Mononuclear cell (primary cell): ENCODE measurements around the gene NSUN3. TPM values are rescaled to one million over a fixed set of nuclear protein-coding genes. Genes with fewer than 3 reads are reported as not detected.
"Not testable (repeated sequence)": the region's sequence is repeated elsewhere in the genome, so short reads cannot be mapped to it uniquely, and the experiment has no call there.

ENCODE experiments used
- H3K27me3 ChIP-seq: 2 replicates; pipeline ENCODE4 v1.6.0; 2011; ENCODE audit warnings: low read length, control low read depth; ENCODE audit not compliant: insufficient read depth
- H3K4me1 ChIP-seq: 2 replicates; pipeline ENCODE4 v1.5.1; 2011; ENCODE audit warnings: mild to moderate bottlenecking, low read length, control low read depth; ENCODE audit not compliant: insufficient read depth
- H3K4me3 ChIP-seq: 2 replicates; pipeline ENCODE4 v1.5.1; 2011; ENCODE audit warnings: mild to moderate bottlenecking, low read length, moderate library complexity
- H3K9me3 ChIP-seq: 2 replicates; pipeline ENCODE4 v1.5.1; 2011; ENCODE audit warnings: low read depth, mild to moderate bottlenecking, control low read depth, low read length
- total RNA-seq: library from RNA; depleted of rRNA; stranded (reverse); fragments of >200 nt; gene quantifications from one replicate; pipeline ENCODE4 v1.2.3, GENCODE V29; 2012

Gene NSUN3
- total RNA-seq, 1 donor = 32.2 TPM

DNA sequence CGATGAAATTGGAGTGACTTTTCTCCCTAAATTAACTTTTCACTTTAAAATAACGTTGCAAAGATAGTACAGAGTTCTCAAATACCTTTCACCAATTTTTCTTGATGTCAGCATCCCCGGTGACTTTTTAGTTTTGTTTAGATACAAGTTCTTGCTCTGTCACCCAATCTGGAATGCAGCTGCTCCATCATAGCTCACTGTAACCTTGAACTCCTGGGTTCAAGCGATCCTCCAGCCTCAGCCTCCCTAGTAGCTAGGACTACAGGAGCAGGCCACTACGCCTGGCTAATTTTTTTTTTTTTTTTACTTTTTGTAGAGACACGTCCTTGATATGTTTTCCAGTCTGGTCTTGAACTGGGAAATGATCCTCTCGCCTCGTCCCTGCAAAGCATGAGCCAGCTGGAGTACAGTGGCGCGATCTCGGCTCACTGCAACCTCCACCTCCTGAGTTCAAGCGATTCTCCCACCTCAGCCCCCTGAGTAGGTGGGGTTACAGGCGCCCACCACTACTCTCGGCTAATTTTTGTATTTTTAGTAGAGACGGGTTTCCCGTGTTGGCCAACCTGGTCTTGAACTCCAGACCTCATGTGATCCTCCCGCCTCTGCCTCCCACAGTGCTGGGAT is 747 bp downstream of the NSUN3 start:
- Histone ChIP-seq H3K4me3 (peak overlapping the region; percentile 71), H3K4me1 (peaks cover 24% of the 10 kb centered on the region), H3K9me3 (no peaks in the 10 kb centered on the region), H3K27me3 (no peaks in the 10 kb centered on the region)

DNA sequence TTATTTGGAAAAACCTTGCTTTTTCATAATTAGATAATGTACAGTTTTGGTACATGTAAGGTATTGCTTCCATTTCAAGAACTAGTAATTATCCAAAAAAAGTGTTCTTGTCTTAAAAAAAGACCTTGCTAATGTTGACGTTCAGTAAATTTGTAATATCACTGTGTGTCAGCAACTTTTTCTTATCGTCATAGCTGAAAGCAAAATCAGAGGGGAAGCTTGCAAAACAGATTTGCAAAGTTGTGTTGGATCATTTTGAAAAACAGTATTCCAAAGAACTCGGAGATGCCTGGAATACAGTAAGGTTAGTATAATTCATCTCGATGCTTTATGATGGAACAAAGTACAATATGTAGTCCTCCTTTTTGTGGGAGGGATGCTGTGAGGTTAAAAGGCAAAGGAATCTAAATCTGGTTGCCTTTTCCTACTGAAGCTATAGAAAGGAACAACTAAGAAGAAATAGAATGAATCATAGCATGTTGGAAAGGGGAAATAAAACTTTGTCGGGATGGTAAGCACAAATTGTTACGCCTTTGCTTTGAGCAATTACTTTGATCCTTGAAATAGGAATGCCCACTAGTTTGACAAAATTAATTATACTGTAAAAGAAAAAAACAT is 1.5 kb downstream of the NSUN3 start:
- Histone ChIP-seq H3K4me1 (peaks cover 24% of the 10 kb centered on the region), H3K27me3 (no peaks in the 10 kb centered on the region), H3K9me3 (no peaks in the 10 kb centered on the region), H3K4me3 (no peak overlapping the region)

DNA sequence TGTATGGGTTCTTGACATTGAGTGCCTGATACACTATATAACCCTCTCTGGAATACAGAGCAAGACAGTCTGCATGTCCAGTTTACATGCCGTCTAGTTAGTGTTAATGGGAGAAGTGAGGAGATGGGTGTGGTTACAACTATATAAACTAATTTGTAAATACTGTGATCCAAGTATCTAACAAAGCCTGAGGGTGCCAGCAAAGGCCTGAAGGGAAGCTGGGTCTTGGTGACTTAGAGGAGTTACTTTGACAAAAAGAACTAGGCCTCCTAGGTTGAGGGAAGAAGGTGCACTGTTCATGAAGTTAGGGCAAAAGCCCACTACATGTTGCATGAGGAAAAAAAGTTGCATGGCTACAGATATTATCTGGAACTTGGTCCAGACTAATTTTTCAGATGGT is 2.3 kb downstream of the NSUN3 start:
- H3K9me3 ChIP-seq = no peaks in the 10 kb centered on the region
- no peaks in the 10 kb centered on the region for H3K27me3 ChIP-seq
- peaks cover 24% of the 10 kb centered on the region for H3K4me1 ChIP-seq
- no peak overlapping the region for H3K4me3 ChIP-seq

DNA sequence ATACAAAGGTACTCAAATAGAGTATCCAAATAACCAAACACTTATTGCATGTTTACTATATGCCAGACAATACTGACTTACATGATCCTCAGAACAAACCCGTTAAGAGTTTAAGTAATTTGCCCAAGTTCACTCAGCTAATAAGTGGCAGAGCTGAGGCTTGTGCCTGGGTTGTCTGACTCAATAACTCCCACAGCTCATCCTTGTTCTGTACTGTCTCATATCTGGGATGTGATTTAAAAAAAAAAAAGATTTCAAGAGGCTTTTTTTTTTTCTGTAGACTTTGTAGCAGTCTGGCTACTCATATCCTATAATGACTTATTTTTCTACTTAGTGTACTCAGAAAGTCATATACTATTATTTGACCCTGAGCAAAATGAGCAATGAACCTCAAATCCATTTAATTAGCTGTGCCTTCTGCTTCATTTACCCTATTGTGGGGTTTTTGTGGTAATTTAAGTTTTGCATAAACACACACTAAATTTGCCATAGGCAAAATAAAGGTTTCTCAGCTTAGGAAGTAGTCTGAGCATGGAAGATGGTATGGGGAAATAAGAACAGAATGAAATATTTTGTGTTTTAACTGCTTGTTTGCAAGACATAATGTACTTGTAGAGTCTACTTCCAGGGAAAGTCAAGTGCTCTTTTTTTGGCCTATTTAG is 3.1 kb downstream of the NSUN3 start:
- Histone ChIP-seq H3K4me1 (peaks cover 24% of the 10 kb centered on the region), H3K27me3 (no peaks in the 10 kb centered on the region), H3K4me3 (no peak overlapping the region)

DNA sequence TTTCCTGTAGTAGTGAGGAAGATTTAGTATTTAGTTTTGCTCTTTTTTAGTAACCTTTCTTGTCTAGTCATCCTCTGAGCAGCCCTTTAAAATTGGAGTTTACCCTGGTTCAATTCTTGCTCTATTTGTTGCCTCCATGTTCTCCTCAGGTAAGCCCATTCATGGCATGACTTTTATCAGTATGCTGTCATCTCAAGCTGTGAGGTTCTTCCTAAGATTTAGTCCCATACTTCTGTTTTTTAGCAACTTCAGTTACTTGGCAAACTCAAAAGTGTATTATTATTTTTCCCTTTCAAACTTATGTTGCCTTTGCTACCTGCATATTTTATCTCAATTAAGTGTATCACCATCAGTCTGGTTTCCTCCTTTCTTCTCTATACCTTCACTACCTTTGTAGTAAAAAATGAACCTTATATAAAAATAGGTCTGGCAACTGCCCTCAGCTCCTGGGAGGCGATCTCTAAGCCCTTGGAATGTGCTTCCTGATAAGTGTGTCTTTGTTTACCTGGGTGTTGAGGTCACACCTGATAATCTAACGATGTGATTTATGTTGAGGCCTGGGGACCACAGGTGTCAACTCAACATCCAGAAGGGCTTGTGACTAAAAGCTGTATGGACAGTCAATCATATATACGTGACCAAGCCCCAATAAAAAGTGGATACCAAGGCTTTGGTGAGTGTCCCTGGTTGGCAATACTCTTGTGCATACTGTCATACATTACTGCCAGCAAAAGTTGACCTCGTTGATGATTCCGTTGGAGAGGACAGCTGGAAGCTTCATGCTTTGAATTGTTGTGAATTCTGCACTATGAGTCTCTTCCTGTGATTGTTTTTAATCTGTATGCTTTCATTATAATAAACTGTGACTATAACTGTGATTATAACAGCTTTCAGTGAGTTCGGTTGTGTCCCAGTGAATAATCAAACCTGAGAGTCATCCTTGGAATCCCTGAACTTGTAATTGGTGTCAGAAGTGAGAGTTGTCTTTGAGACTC is 3.9 kb downstream of the NSUN3 start:
- peaks cover 27% of the 10 kb centered on the region for H3K4me1 ChIP-seq

More for the DNA sequence above, 3.1 kb downstream of the NSUN3 start:
- H3K9me3 ChIP-seq = no peaks in the 10 kb centered on the region

DNA sequence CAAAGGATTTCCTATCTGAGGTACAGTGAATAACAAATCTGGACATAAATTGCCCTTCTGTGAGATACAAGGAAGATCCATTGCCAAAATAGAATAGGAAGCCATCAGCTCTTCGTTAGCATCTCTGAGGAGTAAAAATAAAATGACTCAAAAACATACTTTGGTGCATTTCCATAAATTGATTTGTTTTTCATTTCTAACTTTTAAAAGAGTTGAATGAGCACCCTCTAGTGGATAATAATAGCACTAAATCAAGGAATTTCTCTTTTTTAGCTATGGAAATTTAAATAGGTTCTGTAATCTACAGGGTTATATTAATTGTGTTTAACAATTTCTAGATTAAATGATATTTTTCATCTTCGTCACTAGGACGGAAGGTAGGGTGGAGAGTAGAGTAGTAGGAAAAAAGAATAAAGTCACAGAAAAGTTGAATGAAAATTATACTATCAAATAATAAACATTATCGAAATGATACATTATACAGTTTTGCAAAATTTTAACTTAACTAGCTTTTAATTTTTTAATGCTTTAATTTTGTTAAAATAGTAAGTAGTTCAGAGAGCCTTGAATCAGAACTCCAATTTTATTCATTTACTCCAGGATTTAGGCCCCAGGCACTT is 6.4 kb downstream of the NSUN3 start:
- Histone ChIP-seq H3K27me3 (no peaks in the 10 kb centered on the region), H3K9me3 (no peaks in the 10 kb centered on the region), H3K4me1 (peaks cover 16% of the 10 kb centered on the region), H3K4me3 (no peak overlapping the region)

More for the DNA sequence above, 3.9 kb downstream of the NSUN3 start:
- Histone ChIP-seq H3K27me3 (no peaks in the 10 kb centered on the region), H3K4me3 (no peak overlapping the region), H3K9me3 (no peaks in the 10 kb centered on the region)

DNA sequence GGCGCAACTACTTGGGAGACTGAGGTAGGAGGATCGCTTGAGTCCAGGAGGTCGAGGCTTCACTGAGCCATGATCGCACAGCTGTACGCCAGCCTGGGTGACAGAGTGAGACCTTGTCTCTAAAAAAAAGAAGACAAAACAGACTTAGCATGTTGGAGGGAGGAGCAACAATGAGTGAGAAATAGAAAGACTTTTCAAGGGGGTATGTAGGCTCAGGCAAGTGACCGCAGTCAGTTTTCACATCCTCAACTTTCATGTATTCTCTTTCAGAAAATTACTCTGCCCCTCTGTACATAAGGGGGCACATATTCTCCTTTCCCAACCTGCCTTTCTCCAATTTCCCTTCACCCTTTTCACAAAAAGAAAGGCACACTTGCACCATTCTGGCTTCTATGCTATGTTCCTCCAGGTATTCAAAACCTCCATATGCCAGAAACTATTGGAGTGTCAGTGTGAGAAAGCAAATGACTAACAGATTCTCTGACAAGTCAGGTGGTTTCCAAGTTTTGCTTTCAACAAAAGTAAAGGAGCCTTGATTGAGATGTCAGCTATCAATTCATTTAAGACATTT is 7.6 kb downstream of the NSUN3 start:
- Histone ChIP-seq H3K4me3 (no peak overlapping the region), H3K27me3 (no peaks in the 10 kb centered on the region), H3K9me3 (no peaks in the 10 kb centered on the region)

DNA sequence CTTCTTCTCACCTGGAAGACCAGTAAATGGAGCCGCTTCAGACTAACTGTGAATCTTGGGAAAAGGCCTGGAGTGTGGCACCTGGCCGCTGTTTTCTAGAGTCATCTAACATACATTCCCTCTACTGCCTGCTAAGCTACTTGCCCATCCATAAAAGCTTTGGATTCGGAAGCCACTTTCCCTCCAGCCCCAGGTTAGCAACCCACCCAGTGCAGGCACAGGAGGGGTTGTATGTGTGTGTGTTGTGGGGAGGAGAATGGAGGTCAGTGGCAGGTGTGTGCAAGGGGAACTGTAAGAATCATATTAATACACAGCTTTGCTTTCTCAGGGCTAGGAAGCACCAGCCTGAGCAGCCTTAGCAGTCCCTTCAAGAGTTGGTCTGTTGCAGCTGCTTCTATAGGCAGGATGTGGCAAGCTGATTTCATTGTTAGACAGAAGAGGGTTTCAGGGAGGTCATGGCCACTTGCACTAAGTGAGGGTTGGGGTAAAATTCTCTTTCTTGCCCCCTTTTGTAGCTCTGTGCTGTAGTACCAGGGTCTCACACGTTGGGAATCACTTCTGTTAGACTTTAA is 8.9 kb downstream of the NSUN3 start:
- H3K9me3 ChIP-seq = no peaks in the 10 kb centered on the region
- H3K27me3 ChIP-seq = no peaks in the 10 kb centered on the region
- no peak overlapping the region for H3K4me3 ChIP-seq
- H3K4me1 ChIP-seq = peaks cover 6% of the 10 kb centered on the region

More for the DNA sequence above, 7.6 kb downstream of the NSUN3 start:
- peaks cover 6% of the 10 kb centered on the region for H3K4me1 ChIP-seq

DNA sequence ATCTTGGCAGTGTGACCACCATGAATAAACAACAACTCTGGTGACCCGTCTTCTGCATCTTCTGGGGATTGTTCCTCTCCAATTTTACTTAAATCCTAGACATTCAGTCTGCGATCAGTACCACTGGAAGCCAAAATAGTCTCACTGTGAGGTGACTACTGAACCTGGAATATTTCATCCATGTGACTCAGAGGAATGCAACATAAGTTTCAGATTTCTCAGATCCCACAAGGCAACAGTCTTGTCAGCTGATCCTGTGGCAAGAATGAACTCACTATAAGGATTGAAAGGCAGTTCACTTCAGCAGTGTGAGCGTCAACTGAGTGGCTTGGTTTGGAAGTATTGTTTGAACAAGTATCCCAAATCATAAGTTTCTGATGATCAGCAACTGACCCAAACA is 13.2 kb downstream of the NSUN3 start:
- Histone ChIP-seq H3K27me3 (no peaks in the 10 kb centered on the region), H3K9me3 (no peaks in the 10 kb centered on the region), H3K4me1 (peaks cover 18% of the 10 kb centered on the region), H3K4me3 (no peak overlapping the region)

DNA sequence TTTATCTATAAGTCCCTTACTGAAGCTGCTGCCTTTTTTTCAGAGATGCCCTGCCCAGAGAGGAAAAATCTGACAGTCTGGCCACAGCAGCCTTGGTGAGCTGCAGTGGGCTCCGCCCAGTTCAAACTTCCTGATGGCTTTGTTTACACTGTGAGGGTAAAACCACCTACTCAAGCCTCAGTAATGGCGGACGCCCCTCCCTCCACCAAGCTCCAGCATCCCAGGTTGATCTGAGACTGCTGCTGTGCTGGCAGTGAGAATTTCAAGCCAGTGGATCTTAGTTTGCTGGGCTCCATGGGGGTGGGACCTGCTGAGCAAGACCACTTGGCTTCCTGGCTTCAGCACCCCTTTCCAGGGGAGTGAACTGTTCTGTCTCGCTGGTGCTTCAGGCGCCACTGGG is 17.7 kb downstream of the NSUN3 start:
- not testable (repeated sequence) for H3K9me3 ChIP-seq

DNA sequence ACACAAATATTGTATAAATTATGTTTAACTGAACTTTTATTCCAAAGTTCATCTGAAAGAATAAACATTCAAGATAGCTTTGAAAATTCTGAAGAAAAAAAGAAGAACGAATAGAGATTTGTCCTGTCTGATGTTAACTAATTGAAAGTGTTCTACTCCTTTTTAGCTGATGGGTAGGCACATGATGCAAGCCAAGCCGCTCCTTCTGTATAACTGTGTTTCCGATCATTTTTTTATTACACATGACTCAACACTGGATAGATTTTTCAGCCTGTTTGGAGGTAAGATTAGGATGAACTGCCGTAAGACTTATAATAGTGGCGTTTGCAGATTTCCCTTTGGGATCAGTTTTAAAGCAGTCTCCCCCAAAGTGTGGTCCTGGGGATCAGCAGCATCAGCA is 19.0 kb downstream of the NSUN3 start:
- no peak overlapping the region for H3K4me3 ChIP-seq
- H3K4me1 ChIP-seq = peaks cover 12% of the 10 kb centered on the region
- no peaks in the 10 kb centered on the region for H3K27me3 ChIP-seq
- H3K9me3 ChIP-seq = no peaks in the 10 kb centered on the region

More for the DNA sequence above, 17.7 kb downstream of the NSUN3 start:
- not testable (repeated sequence) for H3K4me3 ChIP-seq, H3K27me3 ChIP-seq
- peaks cover 12% of the 10 kb centered on the region for H3K4me1 ChIP-seq

DNA sequence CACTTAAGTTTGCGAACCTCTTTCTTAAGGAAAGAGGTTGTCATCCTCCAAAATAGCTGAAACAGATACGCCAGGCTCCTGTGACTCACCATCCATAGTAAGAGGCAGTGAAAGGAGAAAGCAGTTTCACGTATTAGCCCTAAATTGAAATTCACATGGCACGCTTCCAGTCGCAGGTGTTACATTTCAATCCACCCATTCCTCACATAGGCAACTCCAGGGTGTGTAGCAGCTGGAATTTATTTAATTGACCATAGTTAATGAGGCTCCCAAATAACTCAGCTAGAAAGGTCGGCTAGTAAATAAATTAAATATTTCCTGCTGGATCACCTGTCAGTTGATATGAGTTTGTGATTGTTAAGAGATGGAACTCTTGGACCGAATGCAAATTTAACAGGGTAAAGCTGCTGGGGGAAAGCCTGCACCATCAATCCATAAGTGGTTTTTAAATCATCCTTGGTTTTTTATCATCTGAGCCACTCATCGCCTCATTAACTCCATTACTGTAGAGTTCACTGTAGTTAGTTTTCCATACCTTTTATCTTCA is 19.6 kb downstream of the NSUN3 start:
- Histone ChIP-seq H3K9me3 (no peaks in the 10 kb centered on the region), H3K4me1 (peaks cover 12% of the 10 kb centered on the region), H3K4me3 (no peak overlapping the region), H3K27me3 (no peaks in the 10 kb centered on the region)

DNA sequence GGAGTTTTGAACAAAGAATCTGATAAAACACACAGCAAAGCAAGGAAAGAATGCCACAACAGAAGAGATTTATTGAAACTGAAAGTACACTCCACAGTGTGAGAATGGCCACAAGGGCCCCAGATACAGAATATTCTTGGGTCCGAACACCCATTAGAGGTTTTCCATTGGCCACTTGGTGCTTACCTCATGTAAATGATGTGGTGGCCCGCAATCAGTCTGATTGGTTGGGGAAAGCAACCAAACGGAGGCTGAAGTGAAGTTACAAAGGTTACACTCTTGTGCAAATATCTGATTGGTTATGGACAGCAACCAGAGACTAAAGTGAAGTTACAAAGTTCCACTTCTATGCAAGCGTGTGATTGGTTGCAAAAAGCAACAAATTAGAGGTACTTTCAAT is 20.4 kb downstream of the NSUN3 start:
- no peaks in the 10 kb centered on the region for H3K9me3 ChIP-seq
- no peaks in the 10 kb centered on the region for H3K27me3 ChIP-seq
- H3K4me1 ChIP-seq = peaks cover 12% of the 10 kb centered on the region
- no peak overlapping the region for H3K4me3 ChIP-seq

DNA sequence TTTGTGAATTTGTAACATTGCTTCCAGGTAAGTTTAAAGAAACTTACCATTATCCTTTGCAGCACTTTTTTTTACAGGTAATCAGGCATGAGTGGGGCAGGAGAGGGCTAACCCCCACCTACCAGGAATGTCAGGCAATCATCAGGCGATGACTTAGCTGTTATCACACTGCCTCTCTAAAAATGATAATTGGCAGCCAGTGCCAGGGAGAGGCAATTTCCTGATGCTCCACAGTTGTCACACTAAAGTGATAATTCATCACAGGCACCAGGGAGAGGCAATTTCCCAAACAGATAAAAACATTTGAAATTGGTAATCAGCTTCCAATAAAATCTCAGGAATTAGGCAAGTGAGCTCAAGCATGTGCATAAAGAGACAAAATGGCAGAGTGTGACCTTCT is 26.3 kb downstream of the NSUN3 start:
- no peaks in the 10 kb centered on the region for H3K27me3 ChIP-seq
- H3K4me3 ChIP-seq = no peak overlapping the region
- H3K9me3 ChIP-seq = no peaks in the 10 kb centered on the region
- H3K4me1 ChIP-seq = peaks cover 4% of the 10 kb centered on the region
